ENCODE data around the gene ITCH.
"Not testable (repeated sequence)": the region's sequence is repeated elsewhere in the genome, so short reads cannot be mapped to it uniquely, and the experiment has no call there.

ITCH gene

DNA sequence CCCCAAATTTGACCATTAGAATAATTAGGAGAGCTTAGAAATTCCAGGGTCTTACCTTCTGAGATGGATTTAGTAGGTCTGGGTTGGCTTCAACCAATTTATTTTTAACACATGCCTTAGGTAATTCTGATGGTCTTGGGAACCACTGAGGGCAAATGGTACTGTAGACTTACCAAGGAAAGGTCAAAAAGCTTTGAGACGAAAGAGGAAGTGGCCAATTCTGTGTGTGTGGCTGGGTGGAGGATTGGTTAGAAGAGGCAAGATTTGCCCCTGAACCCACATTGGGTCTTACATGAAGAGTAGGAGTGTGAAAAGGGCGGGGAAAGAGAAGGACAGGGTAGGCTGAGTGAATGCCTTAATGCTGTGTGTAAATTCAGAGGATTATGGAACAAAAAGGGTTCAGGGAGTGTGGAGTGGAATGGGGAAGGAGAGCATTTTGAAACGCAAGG, 2.7 kb downstream of the ITCH start:
- no peak overlapping the region for H3K27ac ChIP-seq
- TF ChIP-seq, protein P1, sequence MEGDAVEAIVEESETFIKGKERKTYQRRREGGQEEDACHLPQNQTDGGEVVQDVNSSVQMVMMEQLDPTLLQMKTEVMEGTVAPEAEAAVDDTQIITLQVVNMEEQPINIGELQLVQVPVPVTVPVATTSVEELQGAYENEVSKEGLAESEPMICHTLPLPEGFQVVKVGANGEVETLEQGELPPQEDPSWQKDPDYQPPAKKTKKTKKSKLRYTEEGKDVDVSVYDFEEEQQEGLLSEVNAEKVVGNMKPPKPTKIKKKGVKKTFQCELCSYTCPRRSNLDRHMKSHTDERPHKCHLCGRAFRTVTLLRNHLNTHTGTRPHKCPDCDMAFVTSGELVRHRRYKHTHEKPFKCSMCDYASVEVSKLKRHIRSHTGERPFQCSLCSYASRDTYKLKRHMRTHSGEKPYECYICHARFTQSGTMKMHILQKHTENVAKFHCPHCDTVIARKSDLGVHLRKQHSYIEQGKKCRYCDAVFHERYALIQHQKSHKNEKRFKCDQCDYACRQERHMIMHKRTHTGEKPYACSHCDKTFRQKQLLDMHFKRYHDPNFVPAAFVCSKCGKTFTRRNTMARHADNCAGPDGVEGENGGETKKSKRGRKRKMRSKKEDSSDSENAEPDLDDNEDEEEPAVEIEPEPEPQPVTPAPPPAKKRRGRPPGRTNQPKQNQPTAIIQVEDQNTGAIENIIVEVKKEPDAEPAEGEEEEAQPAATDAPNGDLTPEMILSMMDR (conservative IDR thresholded peaks at IDR 0.05) = no peak
- no peak for TF ChIP-seq ZFX (IDR thresholded peaks at IDR 0.05)

DNA sequence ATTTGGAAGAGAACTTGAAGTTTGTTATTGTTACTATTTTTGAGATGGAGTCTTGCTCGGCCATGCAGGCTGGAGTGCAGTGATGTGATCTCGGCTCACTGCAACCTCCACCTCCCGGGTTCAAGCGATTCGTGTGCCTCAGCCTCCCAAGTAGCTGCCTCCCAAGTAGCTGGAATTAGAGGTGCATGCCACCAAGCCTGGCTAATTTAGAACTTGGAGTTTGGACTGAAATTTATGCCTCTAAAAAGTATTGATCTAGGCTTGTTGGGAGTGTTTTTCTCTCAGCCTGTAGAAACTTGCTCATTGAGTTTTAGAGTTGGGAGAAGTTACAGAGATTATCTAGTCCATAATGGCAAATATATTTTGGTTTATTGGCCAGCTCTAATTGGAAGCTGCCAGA, 4.1 kb downstream of the ITCH start:
- no peak overlapping the region for H3K27ac ChIP-seq
- TF ChIP-seq ZFX (IDR thresholded peaks at IDR 0.05) = no peak
- TF ChIP-seq, protein P1 (conservative IDR thresholded peaks at IDR 0.05) = no peak

DNA sequence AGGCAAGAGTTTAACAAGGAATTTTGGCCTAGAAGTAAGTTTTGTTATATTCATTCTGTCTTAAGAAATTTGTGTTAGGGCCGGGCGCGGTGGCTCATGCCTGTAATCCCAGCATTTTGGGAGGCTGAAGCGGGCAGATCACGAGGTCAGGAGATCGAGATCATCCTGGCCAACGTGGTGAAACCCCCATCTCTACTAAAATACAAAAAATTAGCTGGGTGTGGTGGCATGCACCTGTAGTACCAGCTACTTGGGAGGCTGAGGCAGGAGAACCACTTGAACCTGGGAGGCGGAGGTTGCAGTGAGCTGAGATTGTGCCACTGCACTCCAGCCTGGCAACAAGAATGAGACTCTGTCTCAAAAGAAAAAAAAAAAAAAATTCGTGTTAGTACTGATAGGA, 4.8 kb downstream of the ITCH start:
- H3K27ac ChIP-seq = not testable (repeated sequence)

DNA sequence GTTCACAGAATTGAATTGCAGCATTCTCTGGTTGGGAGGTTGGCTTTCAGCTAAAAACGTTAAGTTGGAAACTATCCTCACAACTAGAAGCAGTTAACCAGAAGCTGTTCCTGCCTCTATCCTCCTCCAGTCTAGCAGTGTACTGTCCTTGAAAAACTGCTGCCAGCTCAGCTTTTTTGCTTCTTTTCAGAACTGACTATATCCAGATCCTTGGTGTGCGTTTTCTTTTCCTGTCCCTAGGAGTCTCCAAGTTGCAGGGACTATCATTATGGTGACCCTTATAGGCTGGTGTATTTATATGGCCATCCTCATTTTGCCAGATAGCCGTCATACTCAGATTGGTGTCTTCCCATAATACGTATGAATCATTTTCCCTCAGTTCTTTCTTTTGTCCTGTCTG, 5.5 kb downstream of the ITCH start:
- TF ChIP-seq ZFX (IDR thresholded peaks at IDR 0.05) = no peak
- TF ChIP-seq, protein P1 (conservative IDR thresholded peaks at IDR 0.05) = no peak
- no peak overlapping the region for H3K27ac ChIP-seq

DNA sequence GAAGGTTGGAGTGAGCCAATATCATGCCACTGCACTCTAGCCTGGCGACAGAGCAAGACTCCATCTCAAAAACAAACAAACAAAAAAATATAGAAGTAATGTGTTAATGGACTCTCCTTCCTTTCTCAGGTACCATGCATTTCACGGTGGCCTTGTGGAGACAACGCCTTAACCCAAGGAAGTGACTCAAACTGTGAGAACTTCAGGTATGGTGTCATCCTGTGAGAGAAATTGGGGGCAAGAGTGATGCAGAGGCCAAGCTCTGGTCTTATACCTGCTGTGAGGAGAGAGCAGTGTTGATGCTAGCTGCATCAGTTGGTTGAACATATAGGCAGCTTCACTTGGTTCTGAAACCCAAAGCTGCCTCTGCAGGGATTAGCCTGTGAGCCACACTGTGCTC, 6.2 kb downstream of the ITCH start:
- no peak overlapping the region for H3K27ac ChIP-seq

DNA sequence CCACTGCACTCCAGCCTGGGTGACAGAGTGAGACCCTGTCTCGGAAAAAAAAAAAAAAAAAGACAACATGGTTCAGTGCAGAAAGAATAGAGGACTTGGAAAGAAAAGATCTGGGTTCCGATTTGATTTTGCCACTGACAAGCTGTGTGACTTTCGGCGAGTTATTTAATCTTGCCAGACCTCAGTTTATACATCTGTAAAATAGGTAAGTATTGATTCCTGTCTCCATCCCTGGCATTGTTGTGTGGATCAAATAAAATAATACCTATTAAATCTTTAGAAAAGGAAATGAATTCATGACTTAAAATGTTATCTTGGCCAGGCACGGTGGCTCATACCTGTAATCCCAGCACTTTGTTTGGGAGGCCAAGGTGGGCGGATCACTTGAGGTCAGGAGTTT, 7.0 kb downstream of the ITCH start:
- H3K27ac ChIP-seq = no peak overlapping the region

More for the DNA sequence above, 6.2 kb downstream of the ITCH start:
- TF ChIP-seq ZFX (IDR thresholded peaks at IDR 0.05) = no peak
- TF ChIP-seq, protein P1 (conservative IDR thresholded peaks at IDR 0.05) = no peak

DNA sequence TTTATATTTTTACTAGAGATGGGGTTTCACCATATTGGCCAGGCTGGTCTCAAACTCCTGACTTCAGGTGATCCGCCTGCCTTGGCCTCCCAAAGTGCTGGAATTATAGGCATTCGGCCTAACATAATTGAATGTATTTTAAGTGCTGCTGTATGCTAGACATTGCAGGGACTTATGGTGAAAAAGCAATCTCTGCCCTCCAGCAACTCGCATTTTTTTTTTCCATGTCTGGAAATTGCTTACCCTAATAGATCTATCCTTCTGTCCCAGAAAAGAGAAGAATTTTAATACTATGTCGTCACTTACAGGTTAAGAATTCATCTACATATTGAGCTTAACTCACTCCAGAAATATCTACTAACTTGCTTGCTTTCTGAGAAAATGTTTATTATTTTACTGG, 10.4 kb downstream of the ITCH start:
- TF ChIP-seq, protein P1 (conservative IDR thresholded peaks at IDR 0.05) = no peak
- no peak for TF ChIP-seq ZFX (IDR thresholded peaks at IDR 0.05)
- no peak overlapping the region for H3K27ac ChIP-seq

More for the DNA sequence above, 7.0 kb downstream of the ITCH start:
- TF ChIP-seq ZFX (IDR thresholded peaks at IDR 0.05) = no peak
- TF ChIP-seq, protein P1 (conservative IDR thresholded peaks at IDR 0.05) = no peak

DNA sequence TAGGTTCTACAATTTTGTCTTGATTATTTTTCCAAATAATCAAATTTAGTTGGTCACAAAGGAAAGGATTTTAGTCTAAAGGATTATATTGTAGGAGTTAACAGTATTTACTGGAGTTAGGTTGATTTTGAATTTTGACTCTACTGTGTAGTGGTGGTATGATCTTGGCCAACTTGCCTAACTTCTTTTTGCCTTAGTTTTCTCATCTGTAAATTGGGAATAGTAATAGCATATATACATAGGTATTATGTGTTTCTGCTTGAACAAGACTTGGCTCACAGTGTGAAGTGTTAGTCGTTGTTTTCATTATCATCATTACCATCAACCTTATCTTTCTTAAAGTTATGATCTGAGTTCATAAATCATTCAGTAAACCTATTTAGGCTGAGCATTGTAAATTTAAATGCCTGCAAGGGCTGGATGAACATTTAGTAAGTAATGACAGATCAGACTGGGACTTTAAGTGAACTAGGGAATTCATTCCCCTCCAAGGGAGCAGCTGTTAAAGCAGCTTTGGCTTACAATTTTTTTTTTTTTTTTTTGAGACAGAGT, 11.2 kb downstream of the ITCH start:
- no peak overlapping the region for H3K27ac ChIP-seq
- no peak for TF ChIP-seq ZFX (IDR thresholded peaks at IDR 0.05)
- TF ChIP-seq, protein P1 (conservative IDR thresholded peaks at IDR 0.05) = no peak
